Measurements from ENCODE around the gene TESMIN.

DNA sequence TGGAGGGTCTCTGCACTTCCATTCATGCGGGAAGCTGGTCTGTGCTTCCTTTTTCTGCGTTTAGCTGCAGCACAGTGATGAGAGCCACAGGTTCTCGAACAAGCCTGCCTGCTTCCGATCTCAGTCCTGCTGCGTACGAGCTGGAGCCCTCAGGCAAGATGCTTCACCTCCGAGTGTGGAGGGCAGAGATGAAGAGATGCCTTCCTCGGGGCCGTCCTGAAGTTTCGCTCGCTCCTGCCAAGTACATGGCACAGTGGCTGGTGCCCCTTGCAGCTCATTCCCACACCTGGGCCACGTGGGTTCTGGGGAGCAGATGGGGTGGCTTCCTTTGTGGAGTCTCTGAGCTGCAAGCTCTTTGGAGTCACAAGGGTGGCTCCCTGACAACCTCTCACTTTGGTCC is 19.5 kb upstream of the TESMIN start:
- TF ChIP-seq, protein P1, sequence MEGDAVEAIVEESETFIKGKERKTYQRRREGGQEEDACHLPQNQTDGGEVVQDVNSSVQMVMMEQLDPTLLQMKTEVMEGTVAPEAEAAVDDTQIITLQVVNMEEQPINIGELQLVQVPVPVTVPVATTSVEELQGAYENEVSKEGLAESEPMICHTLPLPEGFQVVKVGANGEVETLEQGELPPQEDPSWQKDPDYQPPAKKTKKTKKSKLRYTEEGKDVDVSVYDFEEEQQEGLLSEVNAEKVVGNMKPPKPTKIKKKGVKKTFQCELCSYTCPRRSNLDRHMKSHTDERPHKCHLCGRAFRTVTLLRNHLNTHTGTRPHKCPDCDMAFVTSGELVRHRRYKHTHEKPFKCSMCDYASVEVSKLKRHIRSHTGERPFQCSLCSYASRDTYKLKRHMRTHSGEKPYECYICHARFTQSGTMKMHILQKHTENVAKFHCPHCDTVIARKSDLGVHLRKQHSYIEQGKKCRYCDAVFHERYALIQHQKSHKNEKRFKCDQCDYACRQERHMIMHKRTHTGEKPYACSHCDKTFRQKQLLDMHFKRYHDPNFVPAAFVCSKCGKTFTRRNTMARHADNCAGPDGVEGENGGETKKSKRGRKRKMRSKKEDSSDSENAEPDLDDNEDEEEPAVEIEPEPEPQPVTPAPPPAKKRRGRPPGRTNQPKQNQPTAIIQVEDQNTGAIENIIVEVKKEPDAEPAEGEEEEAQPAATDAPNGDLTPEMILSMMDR (IDR thresholded peaks at IDR 0.05) = no peak
- TF ChIP-seq POLR2A (IDR thresholded peaks at IDR 0.05) = no peak
- no peak for TF ChIP-seq EP300 (IDR thresholded peaks at IDR 0.05)
- no peak for TF ChIP-seq POLR2AphosphoS5 (IDR thresholded peaks at IDR 0.05)
